ENCODE measurements around the gene RNF182.

DNA sequence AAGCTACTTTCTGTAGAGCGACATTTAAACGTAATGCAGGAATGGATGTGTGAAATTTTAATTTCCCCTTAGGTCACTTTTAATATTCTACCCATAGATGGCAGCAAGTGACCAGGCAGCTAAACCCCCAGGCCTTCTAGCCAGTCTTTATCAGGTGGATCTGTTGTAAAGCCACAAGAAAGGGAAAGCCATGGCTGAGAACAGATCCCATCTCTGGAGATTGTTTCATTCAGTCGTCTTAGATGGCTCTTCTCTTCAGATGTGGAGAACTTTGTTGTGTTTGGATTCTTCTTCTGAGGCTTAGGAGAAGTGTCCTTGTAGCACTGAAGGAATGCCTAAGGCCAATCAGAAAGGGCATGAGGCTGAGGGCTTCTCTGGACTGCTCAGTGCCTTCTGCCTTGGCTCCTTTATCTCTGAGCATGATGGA is 15.8 kb upstream of the RNF182 start:
- TF ChIP-seq, protein P1, sequence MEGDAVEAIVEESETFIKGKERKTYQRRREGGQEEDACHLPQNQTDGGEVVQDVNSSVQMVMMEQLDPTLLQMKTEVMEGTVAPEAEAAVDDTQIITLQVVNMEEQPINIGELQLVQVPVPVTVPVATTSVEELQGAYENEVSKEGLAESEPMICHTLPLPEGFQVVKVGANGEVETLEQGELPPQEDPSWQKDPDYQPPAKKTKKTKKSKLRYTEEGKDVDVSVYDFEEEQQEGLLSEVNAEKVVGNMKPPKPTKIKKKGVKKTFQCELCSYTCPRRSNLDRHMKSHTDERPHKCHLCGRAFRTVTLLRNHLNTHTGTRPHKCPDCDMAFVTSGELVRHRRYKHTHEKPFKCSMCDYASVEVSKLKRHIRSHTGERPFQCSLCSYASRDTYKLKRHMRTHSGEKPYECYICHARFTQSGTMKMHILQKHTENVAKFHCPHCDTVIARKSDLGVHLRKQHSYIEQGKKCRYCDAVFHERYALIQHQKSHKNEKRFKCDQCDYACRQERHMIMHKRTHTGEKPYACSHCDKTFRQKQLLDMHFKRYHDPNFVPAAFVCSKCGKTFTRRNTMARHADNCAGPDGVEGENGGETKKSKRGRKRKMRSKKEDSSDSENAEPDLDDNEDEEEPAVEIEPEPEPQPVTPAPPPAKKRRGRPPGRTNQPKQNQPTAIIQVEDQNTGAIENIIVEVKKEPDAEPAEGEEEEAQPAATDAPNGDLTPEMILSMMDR (IDR thresholded peaks at IDR 0.05): peak; percentile 74 to 80 (median 79)
- TF ChIP-seq POLR2AphosphoS5 (IDR thresholded peaks at IDR 0.05): no peak
- TF ChIP-seq POLR2A (IDR thresholded peaks at IDR 0.05; ENCODE audit: low read depth): no peak

All from esophagus muscularis mucosa (tissue), 3 donors.